CD14-positive monocyte (primary cell): ENCODE measurements around the gene TWNK. TPM values are rescaled to one million over a fixed set of nuclear protein-coding genes. Genes with fewer than 3 reads are reported as not detected.

ENCODE experiments used
- DNase-seq, 3 donors: peaks; one replicate each; pipeline ENCODE4 v3.0.0-alpha.2; 2011 to 2022
- H2AFZ ChIP-seq: 2 replicates; pipeline ENCODE4 v1.6.0; 2012; ENCODE audit warnings: mild to moderate bottlenecking, low read depth, low read length, inconsistent platforms; ENCODE audit not compliant: insufficient read depth, poor library complexity, severe bottlenecking
- H3K27ac ChIP-seq, 2 donors: 1 replicate in 1 of 2; 2 replicates in 1 of 2; pipeline ENCODE4 v1.5.1; 2012 to 2013; ENCODE audit warnings: low read length in 2 of 2, control low read depth in 1 of 2, inconsistent platforms in 1 of 2, low read depth in 1 of 2, mild to moderate bottlenecking in 1 of 2
- H3K27me3 ChIP-seq, 2 donors: one replicate each; pipeline versions ENCODE4 v1.6.0 to v1.6.1; 2011 to 2013; ENCODE audit warnings: low read length in 2 of 2; ENCODE audit not compliant: control insufficient read depth in 2 of 2, insufficient read depth in 2 of 2
- H3K36me3 ChIP-seq, 2 donors: replicated peaks in 1 of 2; 1 replicate in 1 of 2; 2 replicates in 1 of 2; pipeline versions ENCODE4 v1.5.1 to v1.6.1; 2012 to 2013; ENCODE audit warnings: low read length in 2 of 2, control low read depth in 1 of 2, inconsistent platforms in 1 of 2, mild to moderate bottlenecking in 1 of 2; ENCODE audit not compliant: insufficient read depth in 2 of 2, control insufficient read depth in 1 of 2
- H3K4me1 ChIP-seq, 2 donors: 1 replicate in 1 of 2; 2 replicates in 1 of 2; pipeline versions ENCODE4 v1.5.1 to v1.6.1; 2012 to 2013; ENCODE audit warnings: low read length in 2 of 2, control low read depth in 1 of 2, inconsistent platforms in 1 of 2, mild to moderate bottlenecking in 1 of 2, moderate library complexity in 1 of 2; ENCODE audit not compliant: insufficient read depth in 2 of 2, control insufficient read depth in 1 of 2
- H3K4me2 ChIP-seq: replicated peaks from 2 replicates; pipeline ENCODE3; 2012; ENCODE audit warnings: low read length, moderate library complexity, mild to moderate bottlenecking; ENCODE audit not compliant: poor library complexity, severe bottlenecking; ENCODE audit errors: extremely low read depth
- H3K4me3 ChIP-seq, 3 experiments: fragments of 200-600 bp in 1 of 3; sonication (generic) in 1 of 3; replicated peaks in 1 of 3; 1 replicate in 2 of 3; 2 replicates in 1 of 3; pipeline ENCODE4 v1.5.1; 2011 to 2013; ENCODE audit warnings: low read length in 3 of 3, mild to moderate bottlenecking in 3 of 3, control low read depth in 2 of 3, low read depth in 2 of 3, inconsistent platforms in 1 of 3, moderate library complexity in 1 of 3
- H3K79me2 ChIP-seq: 2 replicates; pipeline ENCODE4 v1.6.0; 2012; ENCODE audit warnings: mild to moderate bottlenecking, control low read depth, inconsistent platforms, low read length, moderate library complexity; ENCODE audit not compliant: insufficient read depth
- H3K9ac ChIP-seq: 2 replicates; pipeline ENCODE4 v1.6.0; 2017; ENCODE audit warnings: low read length, mild to moderate bottlenecking; ENCODE audit not compliant: insufficient read depth, poor library complexity, severe bottlenecking
- H3K9me3 ChIP-seq, 2 donors: replicated peaks in 1 of 2; 1 replicate in 1 of 2; 2 replicates in 1 of 2; pipeline versions ENCODE4 v1.5.1 to v1.6.1; 2012 to 2013; ENCODE audit warnings: low read length in 2 of 2, control low read depth in 1 of 2; ENCODE audit not compliant: control insufficient read depth in 1 of 2, insufficient read depth in 1 of 2
- H4K20me1 ChIP-seq: 2 replicates; pipeline ENCODE4 v1.6.0; 2012; ENCODE audit warnings: mild to moderate bottlenecking, low read length, control low read depth, moderate library complexity; ENCODE audit not compliant: insufficient read depth
- H3K27ac Mint-ChIP-seq, 7 donors: one replicate each; pipeline ENCODE4 v1.8.0; 2020; ENCODE audit warnings: mild to moderate bottlenecking in 7 of 7, mixed read lengths in 7 of 7, moderate library complexity in 6 of 7, inconsistent platforms in 2 of 7
- H3K27me3 Mint-ChIP-seq, 3 donors: one replicate each; pipeline ENCODE4 v1.8.0; 2021 to 2022; ENCODE audit warnings: low read depth in 3 of 3, mild to moderate bottlenecking in 3 of 3, mixed read lengths in 3 of 3, moderate library complexity in 3 of 3, inconsistent platforms in 1 of 3
- H3K36me3 Mint-ChIP-seq, 2 donors: one replicate each; pipeline ENCODE4 v1.8.0; 2020; ENCODE audit warnings: mixed read lengths in 2 of 2, inconsistent platforms in 1 of 2, mild to moderate bottlenecking in 1 of 2
- H3K4me1 Mint-ChIP-seq: one replicate; pipeline ENCODE4 v1.8.0; 2020; ENCODE audit warnings: mild to moderate bottlenecking, mixed read lengths
- H3K4me3 Mint-ChIP-seq, 2 donors: one replicate each; pipeline ENCODE4 v1.8.0; 2020; ENCODE audit warnings: mild to moderate bottlenecking in 2 of 2, mixed read lengths in 2 of 2, moderate library complexity in 1 of 2
- H3K9me3 Mint-ChIP-seq, 7 donors: one replicate each; pipeline ENCODE4 v1.8.0; 2020 to 2022; ENCODE audit warnings: mixed read lengths in 7 of 7, mild to moderate bottlenecking in 6 of 7, moderate library complexity in 6 of 7, inconsistent platforms in 2 of 7
- CTCF ChIP-seq: fragments of 200-600 bp; IDR thresholded peaks from one replicate; pipeline ENCODE4 v1.8.0; 2022; ENCODE audit warnings: antibody characterized with exemption, mild to moderate bottlenecking
- WGBS: methylation state at CpG from one replicate; pipeline ENCODE4 v1.1.5; 2013; ENCODE audit warnings: missing lambda C conversion rate; ENCODE audit not compliant: insufficient coverage; 5-methylcytosine and 5-hydroxymethylcytosine counted together
- intact Hi-C, 2 donors: fragments of 100-400 bp; cut with micrococcal nuclease; formaldehyde crosslinking; loops; one replicate each; pipeline versions ENCODE4 v1.15.0 to v1.15.1; 2023
- polyA plus RNA-seq, 3 donors: library from polyadenylated mRNA; depleted of rRNA in 1 of 3; unstranded in 2 of 3; stranded (reverse) in 1 of 3; fragments of 300-500 nt in 2 of 3; fragments of >200 nt in 1 of 3; fragmentation: Illumina TruSeq in 2 of 3; gene quantifications; 1 replicate in 2 of 3; 2 replicates in 1 of 3; pipeline ENCODE4 v1.2.3, GENCODE V29; 2012 to 2021

TWNK gene
- polyA plus RNA-seq, 3 donors = 0.31 to 1.2 (median 0.69) TPM

- Mint-ChIP-seq H3K9me3 (no peaks in the 10 kb centered on the region), H3K4me3 (peak within 1 kb of the TSS; percentile 95 to 98), H3K4me1 (peaks cover 39% of the 10 kb centered on the region), H3K27ac (peak within 1 kb of the TSS in 6 of 7 donors; percentile 34 to 90 (median 83)), H3K27me3 (peaks cover 0 to 5% (median 4%) of the 10 kb centered on the region in 3 donors), H3K36me3 (peaks cover 0 to 6% of the 10 kb centered on the region in 2 donors)
- H3K4me2 ChIP-seq = peak within 1 kb of the TSS; percentile 85
- H3K36me3 ChIP-seq = no peaks in the 10 kb centered on the region
- no peaks in the 10 kb centered on the region for H3K9me3 ChIP-seq
- H3K4me1 ChIP-seq = peaks cover 35 to 52% of the 10 kb centered on the region in 2 donors
- H3K79me2 ChIP-seq = peaks cover 5% of the 10 kb centered on the region
- H2AFZ ChIP-seq = peak within 1 kb of the TSS; percentile 94
- H3K9ac ChIP-seq = peak within 1 kb of the TSS; percentile 86
- H3K27ac ChIP-seq = peak within 1 kb of the TSS; percentile 10 to 81
- TF ChIP-seq CTCF = no peak
- under 1% methylated on average over 41 of the region's 44 CpGs for WGBS
- intact Hi-C loops = no loop called here
- no peaks in the 10 kb centered on the region for H4K20me1 ChIP-seq
- peak within 1 kb of the TSS; percentile 74 to 92 (median 88) for H3K4me3 ChIP-seq
- DNase-seq = no peak
- H3K27me3 ChIP-seq = no peaks in the 10 kb centered on the region
Measured at GRCh38 chr10:100999742-101000126, 12.4 kb downstream of the TWNK start, which contains the start of gene LZTS2. LZTS2 (plus strand) TSS chr10:100999808; CDS start chr10:101002539, 2,731 bp downstream.

GRCh38 chr10:101000127-101000914, 13.0 kb downstream of the TWNK start:
- WGBS = under 1% methylated on average over 11 of the region's 19 CpGs
- H4K20me1 ChIP-seq = no peaks in the 10 kb centered on the region
- peaks cover 0 to 7% (median 4%) of the 10 kb centered on the region in 3 donors for H3K27me3 Mint-ChIP-seq
- H3K27ac Mint-ChIP-seq = peak overlapping the region in 5 of 7 donors; percentile 64 to 89 (median 68)
- H3K36me3 Mint-ChIP-seq = peaks cover 3 to 10% of the 10 kb centered on the region in 2 donors
- TF ChIP-seq CTCF = no peak
- H3K27me3 ChIP-seq = no peaks in the 10 kb centered on the region
- H3K36me3 ChIP-seq = no peaks in the 10 kb centered on the region
- peaks cover 39% of the 10 kb centered on the region for H3K4me1 Mint-ChIP-seq
- H3K9ac ChIP-seq = peak overlapping the region; percentile 70
- peak overlapping the region in 1 of 2 donors; percentile 45 for H3K27ac ChIP-seq
- no peaks in the 10 kb centered on the region for H3K9me3 ChIP-seq
- peak overlapping the region; percentile 85 for H3K4me2 ChIP-seq
- peaks cover 35 to 52% of the 10 kb centered on the region in 2 donors for H3K4me1 ChIP-seq
- peak overlapping the region; percentile 93 to 94 for H3K4me3 Mint-ChIP-seq
- DNase-seq = no peak
- H2AFZ ChIP-seq = peak overlapping the region; percentile 88
- H3K9me3 Mint-ChIP-seq = no peaks in the 10 kb centered on the region
- peaks cover 5% of the 10 kb centered on the region for H3K79me2 ChIP-seq
- intact Hi-C loops = no loop called here
- peak overlapping the region; percentile 58 to 92 (median 64) for H3K4me3 ChIP-seq
